AG09309 (cell line): ENCODE results near the gene ZNF32.

Experiments
- DNase-seq: peaks from one replicate; pipeline ENCODE4 v3.0.0-alpha.2; 2010; ENCODE audit warnings: low read depth
- H3K4me3 ChIP-seq: 2 replicates; pipeline ENCODE4 v1.5.1; 2011; ENCODE audit warnings: mild to moderate bottlenecking, low read depth, low read length, moderate library complexity; ENCODE audit not compliant: control insufficient read depth
- TF ChIP-seq, protein P1 (sequence below): IDR thresholded peaks from 2 replicates; pipeline ENCODE4 v1.5.1; 2011; ENCODE audit warnings: mild to moderate bottlenecking, low read depth, low read length, inconsistent platforms; ENCODE audit not compliant: insufficient read depth, control insufficient read depth; ENCODE audit errors: missing control alignments

The ZNF32 gene

DNA sequence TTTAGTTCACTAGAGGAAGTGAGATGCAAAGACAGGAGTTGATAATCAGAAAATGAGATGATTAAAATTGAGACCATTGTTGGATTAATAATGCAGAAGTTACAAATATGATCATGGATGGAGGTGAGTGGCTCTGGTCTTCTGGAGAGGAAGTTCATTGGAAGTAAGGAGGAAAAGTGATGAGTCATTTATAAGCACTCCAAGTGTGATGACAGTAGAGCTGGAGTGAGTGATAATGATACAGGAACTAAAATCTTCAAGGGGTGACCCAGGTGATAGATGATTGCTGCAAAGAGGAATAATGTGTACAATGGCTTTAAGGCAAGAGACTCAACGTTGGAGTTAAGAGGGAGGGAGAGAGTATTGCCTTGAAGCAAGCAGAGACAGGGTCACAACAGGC lies 20.7 kb downstream of the ZNF32 start:
- H3K4me3 ChIP-seq = no peak overlapping the region
- TF ChIP-seq, protein P1, sequence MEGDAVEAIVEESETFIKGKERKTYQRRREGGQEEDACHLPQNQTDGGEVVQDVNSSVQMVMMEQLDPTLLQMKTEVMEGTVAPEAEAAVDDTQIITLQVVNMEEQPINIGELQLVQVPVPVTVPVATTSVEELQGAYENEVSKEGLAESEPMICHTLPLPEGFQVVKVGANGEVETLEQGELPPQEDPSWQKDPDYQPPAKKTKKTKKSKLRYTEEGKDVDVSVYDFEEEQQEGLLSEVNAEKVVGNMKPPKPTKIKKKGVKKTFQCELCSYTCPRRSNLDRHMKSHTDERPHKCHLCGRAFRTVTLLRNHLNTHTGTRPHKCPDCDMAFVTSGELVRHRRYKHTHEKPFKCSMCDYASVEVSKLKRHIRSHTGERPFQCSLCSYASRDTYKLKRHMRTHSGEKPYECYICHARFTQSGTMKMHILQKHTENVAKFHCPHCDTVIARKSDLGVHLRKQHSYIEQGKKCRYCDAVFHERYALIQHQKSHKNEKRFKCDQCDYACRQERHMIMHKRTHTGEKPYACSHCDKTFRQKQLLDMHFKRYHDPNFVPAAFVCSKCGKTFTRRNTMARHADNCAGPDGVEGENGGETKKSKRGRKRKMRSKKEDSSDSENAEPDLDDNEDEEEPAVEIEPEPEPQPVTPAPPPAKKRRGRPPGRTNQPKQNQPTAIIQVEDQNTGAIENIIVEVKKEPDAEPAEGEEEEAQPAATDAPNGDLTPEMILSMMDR = no peak

DNA sequence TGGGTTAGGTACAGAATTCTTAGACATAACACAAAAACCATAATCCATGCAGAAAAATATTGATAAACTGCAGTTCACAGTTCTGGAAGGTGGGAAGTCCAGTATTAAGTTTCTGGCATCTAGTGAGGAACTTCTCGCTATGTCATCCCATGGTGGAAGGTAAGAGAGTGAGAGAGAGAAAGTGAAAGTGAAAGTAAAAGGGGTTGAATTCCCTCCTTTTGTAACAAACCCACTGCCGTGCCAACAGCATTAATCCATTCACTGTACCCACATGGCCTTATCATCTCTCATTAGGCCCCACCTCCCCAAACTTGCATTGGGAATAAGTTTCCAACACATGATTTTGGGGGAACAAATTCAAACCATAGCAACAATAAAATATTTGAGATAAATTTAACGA lies 25.3 kb downstream of the ZNF32 start:
- no peak overlapping the region for H3K4me3 ChIP-seq

More for the DNA sequence above, 20.7 kb downstream of the ZNF32 start:
- no peak for DNase-seq

DNA sequence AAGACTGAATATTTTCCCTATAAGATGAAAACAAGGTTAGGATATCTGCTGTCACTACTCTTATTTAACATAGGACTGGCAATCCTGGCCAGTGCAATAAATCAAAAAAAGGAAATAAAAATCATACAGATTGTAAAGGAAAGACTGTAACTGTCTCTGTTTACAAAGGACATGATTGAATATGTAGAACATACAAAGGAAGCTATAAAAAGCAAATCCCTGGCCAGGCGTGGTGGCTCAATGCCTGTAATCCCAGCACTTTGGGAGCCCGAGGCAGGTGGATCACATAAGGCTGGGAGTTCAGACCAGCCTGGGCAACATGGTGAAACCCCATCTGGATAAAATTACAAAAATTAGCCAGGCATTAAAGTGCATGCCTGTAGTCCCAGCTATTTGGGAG lies 26.6 kb downstream of the ZNF32 start:
- H3K4me3 ChIP-seq = no peak overlapping the region
- DNase-seq = no peak
- TF ChIP-seq, protein P1 = no peak

More for the DNA sequence above, 25.3 kb downstream of the ZNF32 start:
- DNase-seq = no peak
- TF ChIP-seq, protein P1 = no peak

DNA sequence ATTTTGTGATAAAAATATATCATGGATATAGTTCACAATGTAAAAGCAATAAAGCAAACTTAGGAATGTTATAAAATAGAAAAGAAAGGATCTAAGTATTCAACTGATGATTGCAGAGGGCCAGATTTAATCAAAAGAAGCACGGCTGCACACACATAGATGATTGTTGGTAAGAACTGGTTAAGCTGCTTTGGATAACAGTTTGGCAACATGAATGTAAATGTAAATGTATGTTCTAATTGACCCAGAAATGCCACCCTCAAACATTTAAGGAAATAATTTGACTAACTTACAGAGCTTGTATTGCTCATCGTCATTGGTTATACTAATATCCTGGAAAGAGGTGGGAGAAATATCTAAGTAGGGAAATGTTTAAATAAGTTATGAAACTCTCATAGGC lies 29.3 kb downstream of the ZNF32 start:
- H3K4me3 ChIP-seq = no peak overlapping the region
- TF ChIP-seq, protein P1 = no peak
- no peak for DNase-seq

DNA sequence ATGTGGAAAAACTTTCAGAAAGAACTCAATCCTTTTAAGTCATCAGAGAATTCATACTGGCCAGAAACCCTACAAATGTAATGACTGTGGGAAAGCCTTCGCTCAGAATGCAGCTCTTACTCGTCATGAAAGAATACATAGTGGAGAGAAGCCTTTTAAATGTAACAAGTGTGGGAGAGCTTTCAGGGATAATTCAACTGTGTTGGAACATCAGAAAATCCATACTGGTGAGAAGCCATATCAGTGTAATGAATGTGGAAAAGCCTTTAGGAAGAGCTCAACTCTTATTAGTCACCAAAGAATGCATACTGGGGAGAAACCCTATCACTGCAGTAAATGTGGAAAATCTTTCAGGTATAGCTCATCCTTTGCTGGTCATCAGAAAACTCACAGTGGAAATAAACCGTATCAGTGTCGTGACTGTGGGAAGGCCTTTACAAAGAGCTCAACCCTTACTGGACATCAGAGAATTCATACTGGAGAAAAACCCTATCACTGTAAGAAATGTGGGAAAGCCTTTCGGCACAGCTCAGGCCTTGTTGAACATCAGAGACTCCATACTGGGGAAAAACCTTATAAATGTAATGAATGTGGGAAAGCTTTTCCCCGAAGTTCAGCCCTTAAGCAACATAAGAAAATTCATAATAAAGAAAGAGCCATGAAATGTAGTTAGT lies 31.8 kb downstream of the ZNF32 start:
- TF ChIP-seq, protein P1 = no peak
- no peak overlapping the region for H3K4me3 ChIP-seq
- DNase-seq = no peak

DNA sequence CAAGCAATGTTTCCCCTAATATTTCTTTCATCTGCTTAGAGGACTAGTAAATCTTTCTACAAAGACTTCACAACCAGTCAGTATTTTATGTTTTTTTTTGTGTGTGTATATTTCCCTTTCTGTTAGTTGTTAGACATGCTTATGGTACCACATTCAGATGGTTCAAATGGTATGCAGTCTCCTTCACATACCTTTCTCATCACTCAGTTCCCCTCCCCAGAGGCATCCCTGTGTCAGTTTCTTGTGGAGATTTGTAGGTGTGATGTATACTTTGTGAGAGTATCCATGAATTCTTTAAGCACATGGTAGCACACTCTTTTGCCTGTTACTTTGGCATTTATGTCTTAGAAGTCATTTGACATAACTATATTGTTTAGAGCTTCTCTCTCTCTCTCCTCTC lies 38.0 kb downstream of the ZNF32 start:
- TF ChIP-seq, protein P1 = no peak

More for the DNA sequence above, 38.0 kb downstream of the ZNF32 start:
- H3K4me3 ChIP-seq = no peak overlapping the region
- no peak for DNase-seq
